ENCODE data around the gene MRPL23.

MRPL23 gene

GRCh38 chr11:1921574-1922141, 25.5 kb upstream of the MRPL23 start:
- no peak for TF ChIP-seq CTCF (IDR thresholded peaks at IDR 0.05; ENCODE audit: insufficient read depth, low read depth, low read length, missing control alignments)
- DNase-seq (ENCODE audit: low read depth) = no peak
- H3K4me3 ChIP-seq (ENCODE audit: low read depth, low read length) = no peak overlapping the region

GRCh38 chr11:1922481-1923081, 24.6 kb upstream of the MRPL23 start:
- no peak for TF ChIP-seq CTCF (IDR thresholded peaks at IDR 0.05; ENCODE audit: insufficient read depth, low read depth, low read length, missing control alignments)
- no peak overlapping the region for H3K4me3 ChIP-seq (ENCODE audit: low read depth, low read length)
- DNase-seq (ENCODE audit: low read depth) = no peak

- no peak for DNase-seq (ENCODE audit: low read depth)
- no peak overlapping the region for H3K4me3 ChIP-seq (ENCODE audit: low read depth, low read length)
- no peak for TF ChIP-seq CTCF (IDR thresholded peaks at IDR 0.05; ENCODE audit: insufficient read depth, low read depth, low read length, missing control alignments)
Measured at GRCh38 chr11:1923201-1923956, 23.8 kb upstream of the MRPL23 start.

GRCh38 chr11:1924181-1924580, 23.0 kb upstream of the MRPL23 start:
- H3K4me3 ChIP-seq (ENCODE audit: low read depth, low read length) = no peak overlapping the region
- no peak for DNase-seq (ENCODE audit: low read depth)
- no peak for TF ChIP-seq CTCF (IDR thresholded peaks at IDR 0.05; ENCODE audit: insufficient read depth, low read depth, low read length, missing control alignments)

GRCh38 chr11:1924646-1925372, 22.3 kb upstream of the MRPL23 start:
- no peak overlapping the region for H3K4me3 ChIP-seq (ENCODE audit: low read depth, low read length)
- TF ChIP-seq CTCF (IDR thresholded peaks at IDR 0.05; ENCODE audit: insufficient read depth, low read depth, low read length, missing control alignments) = no peak
- DNase-seq (ENCODE audit: low read depth) = no peak

- DNase-seq (ENCODE audit: low read depth) = no peak
- H3K4me3 ChIP-seq (ENCODE audit: low read depth, low read length) = no peak overlapping the region
- TF ChIP-seq CTCF (IDR thresholded peaks at IDR 0.05; ENCODE audit: insufficient read depth, low read depth, low read length, missing control alignments) = no peak
Measured at GRCh38 chr11:1925373-1926155, 21.6 kb upstream of the MRPL23 start.

Measured in GM12865 (cell line).